Activated T-cell treated with anti-CD3 and anti-CD28 coated beads, Interleukin-2, amount 50 U/mL, for 1 hour (primary cell): ENCODE measurements around the gene LAMA5.

Experiments
- DNase-seq: peaks from one replicate; pipeline ENCODE4 v3.0.0-alpha.2; 2020

LAMA5 gene

GRCh38 chr20:62404761-62405107, 37.6 kb upstream of the LAMA5 start:
- DNase-seq = no peak

- no peak for DNase-seq
These were observed 37.1 kb upstream of the LAMA5 start for GRCh38 chr20:62404112-62404665.

- DNase-seq = no peak
These were observed 36.2 kb upstream of the LAMA5 start for GRCh38 chr20:62403331-62403730.

GRCh38 chr20:62402456-62403150, 35.5 kb upstream of the LAMA5 start:
- no peak for DNase-seq

GRCh38 chr20:62401331-62401779, 34.2 kb upstream of the LAMA5 start:
- no peak for DNase-seq

GRCh38 chr20:62400541-62400940, 33.4 kb upstream of the LAMA5 start:
- no peak for DNase-seq

- DNase-seq = no peak
These were observed 32.9 kb upstream of the LAMA5 start for GRCh38 chr20:62400021-62400420.

GRCh38 chr20:62398120-62398821, 31.2 kb upstream of the LAMA5 start:
- DNase-seq = no peak

- no peak for DNase-seq
These were observed 29.5 kb upstream of the LAMA5 start for GRCh38 chr20:62396367-62397239.

- no peak for DNase-seq
These were observed 28.5 kb upstream of the LAMA5 start for GRCh38 chr20:62395311-62396242.

- DNase-seq = no peak
These were observed 27.4 kb upstream of the LAMA5 start for GRCh38 chr20:62394248-62395245.

- DNase-seq = no peak
These were observed 26.7 kb upstream of the LAMA5 start for GRCh38 chr20:62393830-62394229.

GRCh38 chr20:62393335-62393665, 26.2 kb upstream of the LAMA5 start:
- no peak for DNase-seq

GRCh38 chr20:62392621-62393334, 25.7 kb upstream of the LAMA5 start:
- no peak for DNase-seq

- no peak for DNase-seq
These were observed 24.9 kb upstream of the LAMA5 start for GRCh38 chr20:62392077-62392418.

GRCh38 chr20:62391165-62392076, 24.3 kb upstream of the LAMA5 start:
- no peak for DNase-seq

- DNase-seq = no peak
These were observed 23.4 kb upstream of the LAMA5 start for GRCh38 chr20:62390317-62391164.

GRCh38 chr20:62389601-62390087, 22.5 kb upstream of the LAMA5 start:
- DNase-seq = no peak
